Upper lobe of left lung (tissue), 6 donors: ENCODE measurements around the gene CSNK2A3. TPM values are rescaled to one million over a fixed set of nuclear protein-coding genes. Genes with fewer than 3 reads are reported as not detected.

Experiments used
- ATAC-seq, 2 donors: fragments of 200-7000 bp; cut with Tn5 transposase; one replicate each; pipeline ENCODE4 v1.9.1; 2022; ENCODE audit warnings: mild to moderate bottlenecking in 2 of 2, moderate library complexity in 2 of 2; ENCODE audit not compliant: low FRiP score in 2 of 2
- DNase-seq, 2 donors: peaks; one replicate each; pipeline ENCODE4 v3.0.0-alpha.2; 2019 to 2020
- H3K27ac ChIP-seq, 4 donors: fragments of 200-600 bp; sonication (generic); one replicate each; pipeline ENCODE4 v1.5.1; 2016 to 2019
- H3K27me3 ChIP-seq, 4 donors: fragments of 200-600 bp; sonication (generic); one replicate each; pipeline ENCODE4 v1.5.1; 2017 to 2019
- H3K36me3 ChIP-seq, 4 donors: fragments of 200-600 bp; sonication (generic); one replicate each; pipeline ENCODE4 v1.5.1; 2016 to 2019
- H3K4me1 ChIP-seq, 4 donors: fragments of 200-600 bp; sonication (generic); one replicate each; pipeline ENCODE4 v1.5.1; 2018 to 2019
- H3K4me3 ChIP-seq, 4 donors: fragments of 200-600 bp; sonication (generic); one replicate each; pipeline ENCODE4 v1.5.1; 2017 to 2019; ENCODE audit warnings: mild to moderate bottlenecking in 2 of 4, moderate library complexity in 1 of 4
- H3K9me3 ChIP-seq, 4 donors: fragments of 200-600 bp; sonication (generic); one replicate each; pipeline ENCODE4 v1.5.1; 2018 to 2019
- CTCF ChIP-seq, 6 experiments: fragments of 450-650 bp in 4 of 6; fragments of 200-600 bp in 2 of 6; sonication (generic) in 2 of 6; IDR thresholded peaks; one replicate each; pipeline ENCODE4 v1.5.1; 2016 to 2019; ENCODE audit warnings: antibody characterized with exemption in 6 of 6
- EP300 ChIP-seq, 4 donors: sonication (generic); formaldehyde crosslinking; IDR thresholded peaks; one replicate each; pipeline ENCODE4 v1.5.1; 2017; ENCODE audit warnings: antibody characterized with exemption in 4 of 4, control low read depth in 2 of 4
- POLR2A ChIP-seq, 4 donors: fragments of 450-650 bp; IDR thresholded peaks; one replicate each; pipeline ENCODE4 v1.5.1; 2016 to 2017; ENCODE audit warnings: antibody characterized with exemption in 4 of 4, mild to moderate bottlenecking in 2 of 4
- POLR2AphosphoS5 ChIP-seq, 2 donors: sonication (generic); formaldehyde crosslinking; IDR thresholded peaks; one replicate each; pipeline ENCODE4 v1.5.1; 2017; ENCODE audit warnings: antibody characterized with exemption in 2 of 2
- WGBS, 2 donors: methylation state at CpG; one replicate each; pipeline ENCODE4 v1.1.5; 2017 to 2018; 5-methylcytosine and 5-hydroxymethylcytosine counted together
- total RNA-seq, 6 donors: library from RNA; depleted of rRNA in 4 of 6; stranded (reverse); fragments of >200 nt in 4 of 6; gene quantifications; one replicate each; pipeline versions ENCODE4 v1.1.0 to v1.2.1, GENCODE V29; 2016 to 2021
- donor health status: DM: no; HTN: no; CAD: no; lungs with moderate emphysema.
- donor health status: DM: no; HTN: yes; CAD: no; lungs with severe emphysema.

CSNK2A3 gene
- total RNA-seq, 6 donors from 2014 or later: 2.0 to 18.9 (median 5.3) TPM

- Histone ChIP-seq H3K4me1 (peaks cover 0 to 3% (median 0%) of the 10 kb centered on the region in 4 donors), H3K4me3 (no peak overlapping the region), H3K36me3 (peaks cover 0 to 44% (median 3%) of the 10 kb centered on the region in 4 donors), H3K9me3 (no peaks in the 10 kb centered on the region), H3K27me3 (no peaks in the 10 kb centered on the region), H3K27ac (no peak overlapping the region)
- ATAC-seq: no peak
- TF ChIP-seq POLR2AphosphoS5 (IDR thresholded peaks at IDR 0.05): no peak
- TF ChIP-seq POLR2A (IDR thresholded peaks at IDR 0.05): no peak
- TF ChIP-seq EP300 (IDR thresholded peaks at IDR 0.05): no peak
- TF ChIP-seq CTCF (IDR thresholded peaks at IDR 0.05): no peak
- WGBS, 2 donors: 88 to 96% methylated on average over 1 of the region's 1 CpG
- DNase-seq: no peak
These were observed 14.7 kb downstream of the CSNK2A3 start for GRCh38 chr11:11338304-11338703.

- Histone ChIP-seq H3K36me3 (peaks cover 0 to 56% (median 7%) of the 10 kb centered on the region in 4 donors), H3K27me3 (no peaks in the 10 kb centered on the region), H3K27ac (peak overlapping the region in 1 of 4 donors; percentile 7), H3K9me3 (no peaks in the 10 kb centered on the region), H3K4me1 (peaks cover 0 to 3% (median 0%) of the 10 kb centered on the region in 4 donors), H3K4me3 (no peak overlapping the region)
- 46 to 59% methylated on average over 4 of the region's 4 CpGs for WGBS, 2 donors
- TF ChIP-seq EP300 (IDR thresholded peaks at IDR 0.05): no peak
- no peak for TF ChIP-seq CTCF (IDR thresholded peaks at IDR 0.05)
- TF ChIP-seq POLR2A (IDR thresholded peaks at IDR 0.05): no peak
- no peak for TF ChIP-seq POLR2AphosphoS5 (IDR thresholded peaks at IDR 0.05)
- DNase-seq: no peak
- no peak for ATAC-seq
These were observed 16.4 kb downstream of the CSNK2A3 start for GRCh38 chr11:11336664-11337063.

DNA sequence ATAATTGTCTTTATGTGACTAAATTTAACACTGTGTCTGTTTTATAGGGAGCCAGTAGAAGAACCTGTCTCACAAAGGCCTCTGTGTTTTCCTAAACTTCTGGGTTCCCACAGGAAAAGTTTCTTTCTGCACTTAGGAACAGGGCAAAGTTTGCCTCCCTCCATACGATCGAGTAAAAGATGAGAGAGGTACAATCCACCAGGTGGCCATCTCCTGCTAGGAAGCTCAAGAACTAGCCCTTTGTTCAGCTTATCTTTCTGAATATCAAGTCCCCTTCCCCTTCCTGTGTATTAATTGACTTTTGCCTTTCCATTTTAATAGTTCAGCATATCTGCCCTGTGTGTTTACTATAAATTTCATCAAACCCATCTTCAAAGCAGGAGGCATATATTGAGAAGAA is 18.0 kb downstream of the CSNK2A3 start:
- DNase-seq: no peak
- Histone ChIP-seq H3K36me3 (peaks cover 0 to 59% (median 17%) of the 10 kb centered on the region in 4 donors), H3K27ac (no peak overlapping the region), H3K4me3 (no peak overlapping the region), H3K9me3 (no peaks in the 10 kb centered on the region), H3K27me3 (no peaks in the 10 kb centered on the region), H3K4me1 (peaks cover 0 to 11% (median 4%) of the 10 kb centered on the region in 4 donors)
- no peak for ATAC-seq
- WGBS, 2 donors: 82 to 84% methylated on average over 2 of the region's 2 CpGs
- TF ChIP-seq POLR2AphosphoS5 (IDR thresholded peaks at IDR 0.05) (no peak), CTCF (IDR thresholded peaks at IDR 0.05) (no peak), POLR2A (IDR thresholded peaks at IDR 0.05) (no peak), EP300 (IDR thresholded peaks at IDR 0.05) (no peak)

GRCh38 chr11:11334607-11335006 is 18.4 kb downstream of the CSNK2A3 start:
- no peak overlapping the region for H3K27ac ChIP-seq
- H3K27me3 ChIP-seq: no peaks in the 10 kb centered on the region
- 54 to 57% methylated on average over 4 of the region's 4 CpGs for WGBS, 2 donors
- H3K9me3 ChIP-seq: no peaks in the 10 kb centered on the region
- no peak overlapping the region for H3K4me3 ChIP-seq
- DNase-seq (no peak), ATAC-seq (no peak)
- peaks cover 0 to 54% (median 17%) of the 10 kb centered on the region in 4 donors for H3K36me3 ChIP-seq
- TF ChIP-seq POLR2AphosphoS5 (IDR thresholded peaks at IDR 0.05) (no peak), EP300 (IDR thresholded peaks at IDR 0.05) (no peak), CTCF (IDR thresholded peaks at IDR 0.05) (no peak), POLR2A (IDR thresholded peaks at IDR 0.05) (no peak)
- peaks cover 0 to 13% (median 4%) of the 10 kb centered on the region in 4 donors for H3K4me1 ChIP-seq

GRCh38 chr11:11332141-11332710 is 20.8 kb downstream of the CSNK2A3 start:
- Histone ChIP-seq H3K9me3 (no peaks in the 10 kb centered on the region), H3K27me3 (no peaks in the 10 kb centered on the region), H3K27ac (no peak overlapping the region), H3K4me3 (no peak overlapping the region), H3K4me1 (peaks cover 0 to 26% (median 10%) of the 10 kb centered on the region in 4 donors), H3K36me3 (peaks cover 0 to 53% (median 21%) of the 10 kb centered on the region in 4 donors)
- no peak for ATAC-seq
- no peak for DNase-seq
- WGBS, 2 donors: 86 to 95% methylated on average over 5 of the region's 5 CpGs
- TF ChIP-seq EP300 (IDR thresholded peaks at IDR 0.05): no peak
- no peak for TF ChIP-seq CTCF (IDR thresholded peaks at IDR 0.05)
- no peak for TF ChIP-seq POLR2A (IDR thresholded peaks at IDR 0.05)
- no peak for TF ChIP-seq POLR2AphosphoS5 (IDR thresholded peaks at IDR 0.05)
